Breast epithelium (tissue), 3 donors: ENCODE results near the gene FCER2.

ENCODE experiments used
- CTCF ChIP-seq, 3 donors: fragments of 450-650 bp; IDR thresholded peaks; one replicate each; pipeline ENCODE4 v1.5.1; 2016 to 2017; ENCODE audit warnings: antibody characterized with exemption in 3 of 3, mild to moderate bottlenecking in 3 of 3, moderate library complexity in 3 of 3
- POLR2A ChIP-seq: fragments of 450-650 bp; IDR thresholded peaks from one replicate; pipeline ENCODE4 v1.6.1; 2016; ENCODE audit warnings: antibody characterized with exemption, mild to moderate bottlenecking, moderate library complexity
- POLR2AphosphoS5 ChIP-seq, 3 donors: sonication (generic); formaldehyde crosslinking; IDR thresholded peaks; one replicate each; pipeline ENCODE4 v1.6.1; 2017; ENCODE audit warnings: antibody characterized with exemption in 3 of 3

- no peak for TF ChIP-seq CTCF (IDR thresholded peaks at IDR 0.05)
- TF ChIP-seq POLR2A = no peak
- TF ChIP-seq POLR2AphosphoS5 (IDR thresholded peaks at IDR 0.05) = no peak
These were observed 57.4 kb downstream of the FCER2 start for GRCh38 chr19:7644550-7644877.
